HG03378 (cell line): ENCODE measurements around the gene CPVL.

Source experiments
- ATAC-seq: cut with Tn5 transposase; IDR thresholded peaks from one replicate; pipeline ENCODE4 v1.9.1; 2021; ENCODE audit warnings: mild to moderate bottlenecking, moderate library complexity; ENCODE audit not compliant: unreplicated experiment

The CPVL gene

GRCh38 chr7:29146057-29146706 is at the start of gene CPVL:
Gene CPVL (minus strand): TSS chr7:29146537. CDS start chr7:29121061, 25,476 bp downstream.
- ATAC-seq, result no peak

GRCh38 chr7:29194594-29195427 is 48.5 kb upstream of the CPVL start, which contains the start of gene CHN2:
Gene CHN2 (plus strand): TSS chr7:29194775.
- ATAC-seq, result no peak

- ATAC-seq, result no peak
Measured at GRCh38 chr7:29194206-29194593, 47.9 kb upstream of the CPVL start.

GRCh38 chr7:29193316-29194205 is 47.2 kb upstream of the CPVL start:
- ATAC-seq, result no peak

GRCh38 chr7:29192811-29193210 is 46.5 kb upstream of the CPVL start:
- ATAC-seq, result no peak

GRCh38 chr7:29192323-29192722 is 46.0 kb upstream of the CPVL start:
- no peak for ATAC-seq

GRCh38 chr7:29190349-29191045 is 44.2 kb upstream of the CPVL start:
- no peak for ATAC-seq

GRCh38 chr7:29189743-29190201 is 43.4 kb upstream of the CPVL start:
- ATAC-seq, result no peak

- no peak for ATAC-seq
Measured at GRCh38 chr7:29185613-29186012, 39.3 kb upstream of the CPVL start.

- no peak for ATAC-seq
Measured at GRCh38 chr7:29184599-29184998, 38.3 kb upstream of the CPVL start.

GRCh38 chr7:29179115-29179514 is 32.8 kb upstream of the CPVL start:
- no peak for ATAC-seq

GRCh38 chr7:29177963-29178600 is 31.7 kb upstream of the CPVL start:
- ATAC-seq, result no peak

- ATAC-seq, result no peak
Measured at GRCh38 chr7:29173458-29173857, 27.1 kb upstream of the CPVL start.

- ATAC-seq, result no peak
Measured at GRCh38 chr7:29170781-29171180, 24.4 kb upstream of the CPVL start.

GRCh38 chr7:29167721-29168120 is 21.4 kb upstream of the CPVL start:
- ATAC-seq, result no peak

GRCh38 chr7:29163854-29164253 is 17.5 kb upstream of the CPVL start:
- ATAC-seq, result no peak

GRCh38 chr7:29162577-29162976 is 16.2 kb upstream of the CPVL start:
- no peak for ATAC-seq

GRCh38 chr7:29161231-29161630 is 14.9 kb upstream of the CPVL start:
- no peak for ATAC-seq

GRCh38 chr7:29160080-29160479 is 13.7 kb upstream of the CPVL start:
- no peak for ATAC-seq

GRCh38 chr7:29158795-29159423 is 12.6 kb upstream of the CPVL start:
- ATAC-seq, result no peak
